GM12878 (cell line): ENCODE measurements around the gene THRB. TPM values are rescaled to one million over a fixed set of nuclear protein-coding genes. Genes with fewer than 3 reads are reported as not detected.

Source experiments
- ATAC-seq: fragments of 200-7000 bp; cut with Tn5 transposase; 3 replicates; pipeline ENCODE4 v1.9.1; 2020; ENCODE audit warnings: mild to moderate bottlenecking, moderate library complexity
- BruUV-seq: library from RNA; stranded (reverse); fragments of 400-500 nt; replicated peaks from 2 replicates; lab custom pipeline; 2021; lab: Mats Ljungman, UMichigan
- CTCF ChIA-PET: fragments of 300-600 bp; sonication (Branson Sonifier 250); formaldehyde crosslinking; extraction: SDS; loops from one replicate; lab custom pipeline; 2021; ENCODE audit warnings: inconsistent platforms; lab: Yijun Ruan, JAX
- POLR2A ChIA-PET: fragments of 350-600 bp; formaldehyde crosslinking; extraction: SDS; loops from one replicate; lab custom pipeline; 2021; ENCODE audit warnings: inconsistent platforms; lab: Charles Lee
- RAD21 ChIA-PET: fragments of 300-600 bp; sonication (Branson Sonifier 250); formaldehyde crosslinking; loops from one replicate; lab custom pipeline; 2023; ENCODE audit warnings: antibody characterized with exemption; ENCODE audit not compliant: unreplicated experiment; lab: Charles Lee
- SMC1A ChIA-PET: fragments of 300-600 bp; sonication (Branson Sonifier 250); formaldehyde crosslinking; loops from one replicate; lab custom pipeline; 2023; ENCODE audit not compliant: unreplicated experiment, uncharacterized antibody; lab: Charles Lee
- DNase-seq: peaks from one replicate; pipeline ENCODE4 v3.0.0-alpha.2; 2011; ENCODE audit warnings: low read depth, low spot score
- FAIRE-seq: peaks from 3 replicates; lab custom pipeline; 2011; peaks lifted over from hg19 to GRCh38; lab: Jason Lieb, UNC
- H2AFZ ChIP-seq: 2 replicates; pipeline ENCODE4 v1.6.0; 2011; ENCODE audit warnings: low read depth, low read length, control low read depth; ENCODE audit not compliant: control insufficient read depth
- H3K27ac ChIP-seq: 2 replicates; pipeline ENCODE4 v1.5.1; 2011; ENCODE audit warnings: control low read depth; ENCODE audit not compliant: control insufficient read depth, insufficient read depth
- H3K27me3 ChIP-seq, 2 experiments: replicated peaks in 1 of 2; 2 replicates each; pipeline versions ENCODE4 v1.6.0 to v1.6.1; 2011; ENCODE audit warnings: low read length in 1 of 2; ENCODE audit not compliant: control insufficient read depth in 2 of 2, insufficient read depth in 2 of 2
- H3K36me3 ChIP-seq, 2 experiments: 2 replicates each; pipeline ENCODE4 v1.5.1; 2011; ENCODE audit warnings: low read length in 1 of 2; ENCODE audit not compliant: control insufficient read depth in 2 of 2, insufficient read depth in 2 of 2
- H3K4me1 ChIP-seq: 2 replicates; pipeline ENCODE4 v1.6.1; 2011; ENCODE audit warnings: mild to moderate bottlenecking, low read length, moderate library complexity, mixed read lengths; ENCODE audit not compliant: control insufficient read depth, insufficient read depth
- H3K4me2 ChIP-seq: 2 replicates; pipeline ENCODE4 v1.6.0; 2011; ENCODE audit warnings: control low read depth; ENCODE audit not compliant: control insufficient read depth, insufficient read depth
- H3K4me3 ChIP-seq: fragments of 200-600 bp; sonication (generic); 2 replicates; pipeline ENCODE4 v1.5.1; 2016
- H3K79me2 ChIP-seq: 2 replicates; pipeline ENCODE4 v1.6.0; 2011; ENCODE audit warnings: low read length; ENCODE audit not compliant: control insufficient read depth, insufficient read depth
- H3K9ac ChIP-seq: 2 replicates; pipeline ENCODE4 v1.8.0; 2011; ENCODE audit warnings: low read length, control low read depth, mixed read lengths; ENCODE audit not compliant: control insufficient read depth, insufficient read depth
- H3K9me3 ChIP-seq: replicated peaks from 3 replicates; pipeline ENCODE4 v1.5.1; 2011; ENCODE audit warnings: mild to moderate bottlenecking, low read length; ENCODE audit not compliant: control insufficient read depth, insufficient read depth
- H4K20me1 ChIP-seq: 2 replicates; pipeline ENCODE4 v1.6.0; 2011; ENCODE audit not compliant: control insufficient read depth, insufficient read depth
- BRCA1 ChIP-seq: IDR thresholded peaks from 2 replicates; pipeline ENCODE4 v1.6.1; 2011; ENCODE audit warnings: low read depth, low read length, improper control_type of control experiment
- EZH2 ChIP-seq: IDR thresholded peaks from 2 replicates; pipeline ENCODE4 v1.6.1; 2012; ENCODE audit warnings: low read depth, mild to moderate bottlenecking, control low read depth, inconsistent platforms, low read length, borderline replicate concordance; ENCODE audit not compliant: control insufficient read depth
- HSF1 ChIP-seq: fragments of 150-350 bp; IDR thresholded peaks from 2 replicates; pipeline ENCODE4 v1.6.1; 2014; ENCODE audit warnings: mild to moderate bottlenecking, low read depth, low read length
- IRF5 ChIP-seq: fragments of 450-650 bp; IDR thresholded peaks from 2 replicates; pipeline ENCODE4 v1.6.1; 2017; ENCODE audit warnings: borderline replicate concordance
- KAT2A ChIP-seq: conservative IDR thresholded peaks from 2 replicates; pipeline ENCODE4 v1.6.1; 2011; ENCODE audit warnings: low read depth, low read length; ENCODE audit not compliant: control insufficient read depth
- MYC ChIP-seq: IDR thresholded peaks from 2 replicates; pipeline ENCODE4 v1.6.1; 2011; ENCODE audit warnings: mild to moderate bottlenecking, low read length, moderate library complexity, inconsistent platforms; ENCODE audit not compliant: insufficient read depth, insufficient replicate concordance, insufficient read length, severe bottlenecking
- PAX8 ChIP-seq: fragments of 450-650 bp; IDR thresholded peaks from 2 replicates; pipeline ENCODE4 v1.6.1; 2017; ENCODE audit warnings: mild to moderate bottlenecking, moderate library complexity
- POU2F2 ChIP-seq: IDR thresholded peaks from 3 replicates; pipeline ENCODE4 v1.6.1; 2011; ENCODE audit warnings: low read depth, mild to moderate bottlenecking, low read length, borderline replicate concordance
- RELB ChIP-seq: fragments of 450-650 bp; IDR thresholded peaks from 2 replicates; pipeline ENCODE4 v1.6.1; 2017; ENCODE audit warnings: low read depth, mild to moderate bottlenecking, moderate library complexity
- RFX5 ChIP-seq: IDR thresholded peaks from 2 replicates; pipeline ENCODE4 v1.6.1; 2011; ENCODE audit warnings: low read depth, low read length, improper control_type of control experiment
- RUNX3 ChIP-seq: IDR thresholded peaks from 2 replicates; pipeline ENCODE4 v1.6.1; 2012; ENCODE audit warnings: low read length, inconsistent platforms
- SIN3A ChIP-seq: IDR thresholded peaks from 2 replicates; pipeline ENCODE4 v1.6.1; 2012; ENCODE audit warnings: low read depth, low read length, improper control_type of control experiment
- TCF12 ChIP-seq: IDR thresholded peaks from 2 replicates; pipeline ENCODE4 v1.6.1; 2011; ENCODE audit warnings: low read depth, mild to moderate bottlenecking, low read length
- ZSCAN29 ChIP-seq: fragments of 450-650 bp; IDR thresholded peaks from 2 replicates; pipeline ENCODE4 v1.6.1; 2017; ENCODE audit warnings: mild to moderate bottlenecking, moderate library complexity
- WGBS: methylation state at CpG from one replicate; pipeline ENCODE4 v1.1.6; 2016; ENCODE audit warnings: low lambda C conversion rate; ENCODE audit not compliant: insufficient replicate concordance, insufficient coverage; ENCODE audit errors: missing lambda C conversion rate; 5-methylcytosine and 5-hydroxymethylcytosine counted together
- in situ Hi-C: fragments of 300-500 bp; cut with MboI; formaldehyde crosslinking; loops from 9 replicates; pipeline ENCODE4 v1.14.3; 2018; ENCODE audit warnings: mixed read lengths
- intact Hi-C: fragments of 100-400 bp; cut with micrococcal nuclease; formaldehyde crosslinking; loops from one replicate; pipeline ENCODE4 v1.14.2; 2022; ENCODE audit not compliant: unreplicated experiment
- polyA plus RNA-seq, 11 experiments: library from polyadenylated mRNA; depleted of rRNA in 4 of 11; unstranded in 6 of 11; stranded (reverse) in 5 of 11; fragments of >200 nt; fragmentation: Nextera tagmentation in 4 of 11; fragmentation: Illumina TruSeq in 1 of 11; extraction: Ambion mirVana in 4 of 11; extraction: Trizol in 1 of 11; gene quantifications; 1 replicate in 1 of 11; 2 replicates in 10 of 11; pipeline versions ENCODE4 v1.2.1 to v1.2.3, GENCODE V29; 2011 to 2016; ENCODE audit warnings: inconsistent platforms in 2 of 11, missing spikeins in 2 of 11, low read depth in 1 of 11
- total RNA-seq, 4 experiments: library from RNA; depleted of rRNA in 3 of 4; stranded (reverse); fragments of >200 nt in 3 of 4; fragmentation: Illumina TruSeq in 1 of 4; extraction: Trizol in 1 of 4; gene quantifications; 2 replicates each; pipeline versions ENCODE4 v1.2.1 to v1.2.3, GENCODE V29; 2013 to 2021

The THRB gene
- total and polyA plus RNA-seq, 10 of the 15 experiments (the other 5 are each of a cell fraction or from before 2014, with no cell fraction given), result 0.05 TPM; not detected in 9

- no peak for TF ChIP-seq IRF5
- no peak for TF ChIP-seq POU2F2
- no peak for TF ChIP-seq HSF1
- no peak for TF ChIP-seq RELB
- no peak for TF ChIP-seq KAT2A
- no peak for TF ChIP-seq ZSCAN29
- TF ChIP-seq PAX8, result no peak
- no peak for TF ChIP-seq MYC
- TF ChIP-seq TCF12, result no peak
- TF ChIP-seq BRCA1, result no peak
- no peak for TF ChIP-seq RFX5
- no peak for TF ChIP-seq RUNX3
- TF ChIP-seq EZH2, result no peak
- TF ChIP-seq SIN3A, result no peak
- no peak for ATAC-seq
- Histone ChIP-seq H4K20me1 (no peaks in the 10 kb centered on the region), H2AFZ (no peak overlapping the region), H3K9me3 (no peaks in the 10 kb centered on the region), H3K4me1 (no peaks in the 10 kb centered on the region), H3K27me3 (no peaks in the 10 kb centered on the region), H3K79me2 (no peaks in the 10 kb centered on the region), H3K4me2 (no peak overlapping the region), H3K4me3 (no peak overlapping the region), H3K36me3 (no peaks in the 10 kb centered on the region), H3K9ac (no peak overlapping the region), H3K27ac (no peak overlapping the region)
- no peak for FAIRE-seq
- DNase-seq, result no peak
- ChIA-PET CTCF (interaction anchor here (0.6 to 1.4 kb wide), 4 partner anchors 10 to 305 kb away, joined by 3 to 5 read pairs (median 3); no protein-coding TSS in a partner anchor), SMC1A (interaction anchor here (1.2 kb wide), 1 partner anchor 21 kb away, joined by 6 read pairs; no protein-coding TSS in a partner anchor), RAD21 (no interaction called here), POLR2A (no interaction called here)
- intact Hi-C loops (no loop called here), in situ Hi-C loops (no loop called here)
- BruUV-seq, result no TSS peak
- WGBS, result 49% methylated on average over 11 of the region's 11 CpGs
Observed at GRCh38 chr3:24145981-24146822, 348.4 kb downstream of the THRB start.
